ENCODE results near the gene PDSS2. TPM values are rescaled to one million over a fixed set of nuclear protein-coding genes. Genes with fewer than 3 reads are reported as not detected.

PDSS2 gene
- polyA plus RNA-seq, 1 of the 3 experiments (the other 2 are of a cell fraction), result 5.6 TPM

DNA sequence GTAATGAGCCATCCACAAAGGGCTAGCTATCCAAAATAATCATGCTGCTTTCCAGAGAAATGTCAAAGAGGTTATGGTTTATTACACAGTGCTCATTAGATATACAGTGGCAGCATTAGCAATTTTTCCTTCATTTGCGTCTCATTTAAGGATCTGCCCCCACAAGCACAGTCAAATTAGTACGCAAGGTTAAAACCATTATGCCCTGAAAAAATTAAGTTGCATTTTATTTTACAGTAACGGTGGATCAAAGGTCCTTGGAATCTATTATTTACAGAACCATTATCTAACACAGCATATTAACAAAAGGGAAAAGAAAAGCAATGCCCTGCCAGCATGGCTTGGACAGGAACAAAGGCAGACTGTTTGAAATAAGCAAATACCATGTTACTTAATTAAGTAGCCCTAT is 144.8 kb downstream of the PDSS2 start (continued):
- TF ChIP-seq, protein P1, sequence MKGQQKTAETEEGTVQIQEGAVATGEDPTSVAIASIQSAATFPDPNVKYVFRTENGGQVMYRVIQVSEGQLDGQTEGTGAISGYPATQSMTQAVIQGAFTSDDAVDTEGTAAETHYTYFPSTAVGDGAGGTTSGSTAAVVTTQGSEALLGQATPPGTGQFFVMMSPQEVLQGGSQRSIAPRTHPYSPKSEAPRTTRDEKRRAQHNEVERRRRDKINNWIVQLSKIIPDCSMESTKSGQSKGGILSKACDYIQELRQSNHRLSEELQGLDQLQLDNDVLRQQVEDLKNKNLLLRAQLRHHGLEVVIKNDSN (IDR thresholded peaks at IDR 0.05; ENCODE audit: borderline replicate concordance, low read depth), result no peak
- TF ChIP-seq RFX5 (IDR thresholded peaks at IDR 0.05; ENCODE audit: low read length) (no peak), FOXM1 (IDR thresholded peaks at IDR 0.05; ENCODE audit: low read depth) (no peak)
- TF ChIP-seq, protein P2, sequence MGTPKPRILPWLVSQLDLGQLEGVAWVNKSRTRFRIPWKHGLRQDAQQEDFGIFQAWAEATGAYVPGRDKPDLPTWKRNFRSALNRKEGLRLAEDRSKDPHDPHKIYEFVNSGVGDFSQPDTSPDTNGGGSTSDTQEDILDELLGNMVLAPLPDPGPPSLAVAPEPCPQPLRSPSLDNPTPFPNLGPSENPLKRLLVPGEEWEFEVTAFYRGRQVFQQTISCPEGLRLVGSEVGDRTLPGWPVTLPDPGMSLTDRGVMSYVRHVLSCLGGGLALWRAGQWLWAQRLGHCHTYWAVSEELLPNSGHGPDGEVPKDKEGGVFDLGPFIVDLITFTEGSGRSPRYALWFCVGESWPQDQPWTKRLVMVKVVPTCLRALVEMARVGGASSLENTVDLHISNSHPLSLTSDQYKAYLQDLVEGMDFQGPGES (IDR thresholded peaks at IDR 0.05; ENCODE audit: low read depth, low read length), result no peak
- TF ChIP-seq, protein P3, sequence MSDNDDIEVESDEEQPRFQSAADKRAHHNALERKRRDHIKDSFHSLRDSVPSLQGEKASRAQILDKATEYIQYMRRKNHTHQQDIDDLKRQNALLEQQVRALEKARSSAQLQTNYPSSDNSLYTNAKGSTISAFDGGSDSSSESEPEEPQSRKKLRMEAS (IDR thresholded peaks at IDR 0.05; ENCODE audit: low read depth), result no peak

DNA sequence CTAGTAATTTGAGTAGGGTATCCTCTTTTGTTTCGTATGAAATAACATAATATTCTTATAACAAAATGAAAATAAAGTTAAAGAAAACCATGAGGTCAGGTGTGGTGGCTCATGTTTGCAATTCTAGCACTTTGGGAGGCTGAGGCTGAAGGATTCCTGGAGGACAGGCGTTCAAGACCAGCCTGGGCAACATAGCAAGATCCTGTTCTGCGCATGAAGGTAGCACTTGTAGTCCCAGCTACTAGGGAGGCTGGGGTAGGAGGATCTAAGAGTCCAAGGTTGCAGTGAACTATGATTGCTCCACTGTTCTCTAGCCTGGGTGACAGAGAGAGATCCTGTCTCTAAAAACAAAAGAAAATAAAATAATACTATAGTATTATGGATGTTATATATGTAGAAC is 145.6 kb downstream of the PDSS2 start:
- TF ChIP-seq FOSL2 (IDR thresholded peaks at IDR 0.05; ENCODE audit: borderline replicate concordance, low read depth) (no peak), JUND (IDR thresholded peaks at IDR 0.05) (no peak), GABPA (IDR thresholded peaks at IDR 0.05; ENCODE audit: low read depth) (no peak), TEAD4 (IDR thresholded peaks at IDR 0.05; ENCODE audit: borderline replicate concordance, insufficient read depth) (no peak), SMC3 (IDR thresholded peaks at IDR 0.05; ENCODE audit: low read depth, low read length) (no peak), EP300 (IDR thresholded peaks at IDR 0.05; ENCODE audit: borderline replicate concordance in 1 of 2, low read depth in 1 of 2, low read length in 1 of 2) (no peak), NRF1 (IDR thresholded peaks at IDR 0.05; ENCODE audit: low read depth, low read length) (no peak), RCOR1 (IDR thresholded peaks at IDR 0.05; ENCODE audit: low read length) (no peak), RXRA (IDR thresholded peaks at IDR 0.05; ENCODE audit: borderline replicate concordance, low read depth) (no peak), RAD21 (IDR thresholded peaks at IDR 0.05; ENCODE audit: low read length) (no peak)
- TF ChIP-seq, protein P4, sequence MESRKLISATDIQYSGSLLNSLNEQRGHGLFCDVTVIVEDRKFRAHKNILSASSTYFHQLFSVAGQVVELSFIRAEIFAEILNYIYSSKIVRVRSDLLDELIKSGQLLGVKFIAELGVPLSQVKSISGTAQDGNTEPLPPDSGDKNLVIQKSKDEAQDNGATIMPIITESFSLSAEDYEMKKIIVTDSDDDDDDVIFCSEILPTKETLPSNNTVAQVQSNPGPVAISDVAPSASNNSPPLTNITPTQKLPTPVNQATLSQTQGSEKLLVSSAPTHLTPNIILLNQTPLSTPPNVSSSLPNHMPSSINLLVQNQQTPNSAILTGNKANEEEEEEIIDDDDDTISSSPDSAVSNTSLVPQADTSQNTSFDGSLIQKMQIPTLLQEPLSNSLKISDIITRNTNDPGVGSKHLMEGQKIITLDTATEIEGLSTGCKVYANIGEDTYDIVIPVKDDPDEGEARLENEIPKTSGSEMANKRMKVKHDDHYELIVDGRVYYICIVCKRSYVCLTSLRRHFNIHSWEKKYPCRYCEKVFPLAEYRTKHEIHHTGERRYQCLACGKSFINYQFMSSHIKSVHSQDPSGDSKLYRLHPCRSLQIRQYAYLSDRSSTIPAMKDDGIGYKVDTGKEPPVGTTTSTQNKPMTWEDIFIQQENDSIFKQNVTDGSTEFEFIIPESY (IDR thresholded peaks at IDR 0.05; ENCODE audit: borderline replicate concordance, low read depth), result no peak
- Histone ChIP-seq H3K4me1 (ENCODE audit: control insufficient read depth in 1 of 2, insufficient read depth in 2 of 2, low read depth in 1 of 2, low read length in 1 of 2) (peaks cover 0 to 2% of the 10 kb centered on the region in 2 experiments; a peak in 1 of 4 replicates), H2AFZ (ENCODE audit: low read depth) (no peak overlapping the region), H3K4me2 (no peak overlapping the region), H3K27ac (ENCODE audit: low read depth in 2 of 2, low read length in 1 of 2) (no peak overlapping the region), H3K79me2 (ENCODE audit: insufficient read depth) (peaks cover 4% of the 10 kb centered on the region; the same call in 1 of the 2 replicates), H3F3A (replicated peaks; ENCODE audit: insufficient read depth) (peaks cover 4% of the 10 kb centered on the region), H3K36me3 (replicated peaks in 1 of 2; ENCODE audit: control insufficient read depth in 1 of 2, insufficient read depth in 2 of 2, low read length in 1 of 2) (no peaks in the 10 kb centered on the region), H3K27me3 (ENCODE audit: insufficient read depth) (no peaks in the 10 kb centered on the region), H3K9ac (no peak overlapping the region), H3K4me3 (ENCODE audit: low read depth in 2 of 2, low read length in 1 of 2) (no peak overlapping the region), H3K9me2 (no peaks in the 10 kb centered on the region), H4K20me1 (ENCODE audit: insufficient read depth) (no peaks in the 10 kb centered on the region), H3K9me3 (no peaks in the 10 kb centered on the region)
- 82% methylated on average over 3 of the region's 3 CpGs for WGBS (ENCODE audit: low lambda C conversion rate)
- no peak for DNase-seq
- ChIA-PET CTCF (interaction anchor here (0.6 kb wide), 1 partner anchor 581 kb away, joined by 3 read pairs; no protein-coding TSS in a partner anchor), POLR2A (no interaction called here)
